ENCODE data around the gene C9orf152. TPM values are rescaled to one million over a fixed set of nuclear protein-coding genes. Genes with fewer than 3 reads are reported as not detected.

C9orf152 gene
- total and polyA plus RNA-seq, 9 of the 15 experiments (the other 6 are each of a cell fraction or from before 2014, with no cell fraction given) = not detected

DNA sequence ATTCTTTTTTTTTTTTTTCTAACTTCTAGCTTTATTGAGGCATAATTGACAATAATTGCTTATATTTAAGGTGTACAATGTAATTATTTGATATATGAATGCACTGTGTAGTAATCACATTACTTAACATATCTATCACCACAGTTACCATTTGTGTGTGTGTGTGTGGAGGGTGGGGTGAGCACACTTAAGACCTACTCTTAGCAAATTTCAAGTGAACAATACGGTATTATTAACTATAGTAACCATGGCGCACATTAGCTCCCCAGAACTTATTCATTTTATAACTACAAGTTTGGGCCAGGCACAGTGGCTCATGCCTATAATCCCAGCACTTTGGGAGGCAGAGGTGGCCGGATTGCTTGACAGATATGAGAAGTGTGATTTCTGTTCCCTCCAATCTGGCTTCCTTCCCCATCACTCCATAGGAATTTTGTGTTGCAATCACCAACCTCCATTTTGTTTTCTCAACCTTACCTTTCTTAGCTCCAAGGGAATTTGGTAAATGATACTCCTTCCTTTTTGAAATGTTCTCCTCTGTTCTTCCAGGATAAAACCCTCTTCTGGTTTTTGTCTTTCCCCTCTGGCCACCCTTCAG is 33.4 kb upstream of the C9orf152 start (continued):
- TF ChIP-seq, protein P1, sequence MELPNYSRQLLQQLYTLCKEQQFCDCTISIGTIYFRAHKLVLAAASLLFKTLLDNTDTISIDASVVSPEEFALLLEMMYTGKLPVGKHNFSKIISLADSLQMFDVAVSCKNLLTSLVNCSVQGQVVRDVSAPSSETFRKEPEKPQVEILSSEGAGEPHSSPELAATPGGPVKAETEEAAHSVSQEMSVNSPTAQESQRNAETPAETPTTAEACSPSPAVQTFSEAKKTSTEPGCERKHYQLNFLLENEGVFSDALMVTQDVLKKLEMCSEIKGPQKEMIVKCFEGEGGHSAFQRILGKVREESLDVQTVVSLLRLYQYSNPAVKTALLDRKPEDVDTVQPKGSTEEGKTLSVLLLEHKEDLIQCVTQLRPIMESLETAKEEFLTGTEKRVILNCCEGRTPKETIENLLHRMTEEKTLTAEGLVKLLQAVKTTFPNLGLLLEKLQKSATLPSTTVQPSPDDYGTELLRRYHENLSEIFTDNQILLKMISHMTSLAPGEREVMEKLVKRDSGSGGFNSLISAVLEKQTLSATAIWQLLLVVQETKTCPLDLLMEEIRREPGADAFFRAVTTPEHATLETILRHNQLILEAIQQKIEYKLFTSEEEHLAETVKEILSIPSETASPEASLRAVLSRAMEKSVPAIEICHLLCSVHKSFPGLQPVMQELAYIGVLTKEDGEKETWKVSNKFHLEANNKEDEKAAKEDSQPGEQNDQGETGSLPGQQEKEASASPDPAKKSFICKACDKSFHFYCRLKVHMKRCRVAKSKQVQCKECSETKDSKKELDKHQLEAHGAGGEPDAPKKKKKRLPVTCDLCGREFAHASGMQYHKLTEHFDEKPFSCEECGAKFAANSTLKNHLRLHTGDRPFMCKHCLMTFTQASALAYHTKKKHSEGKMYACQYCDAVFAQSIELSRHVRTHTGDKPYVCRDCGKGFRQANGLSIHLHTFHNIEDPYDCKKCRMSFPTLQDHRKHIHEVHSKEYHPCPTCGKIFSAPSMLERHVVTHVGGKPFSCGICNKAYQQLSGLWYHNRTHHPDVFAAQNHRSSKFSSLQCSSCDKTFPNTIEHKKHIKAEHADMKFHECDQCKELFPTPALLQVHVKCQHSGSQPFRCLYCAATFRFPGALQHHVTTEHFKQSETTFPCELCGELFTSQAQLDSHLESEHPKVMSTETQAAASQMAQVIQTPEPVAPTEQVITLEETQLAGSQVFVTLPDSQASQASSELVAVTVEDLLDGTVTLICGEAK (IDR thresholded peaks at IDR 0.05) = peak; percentile 74
- TF ChIP-seq, protein P1 (CRISPR knock-in tag; IDR thresholded peaks at IDR 0.05) = no peak; the same call in 1 of the 2 replicates

All from K562 (cell line).